SK-N-MC (cell line): ENCODE measurements around the gene PRKD1.

Experiments
- EZH2 ChIP-seq: fragments of 200-600 bp; sonication (generic); IDR thresholded peaks from one replicate; pipeline ENCODE4 v1.6.1; 2017; ENCODE audit warnings: antibody characterized with exemption
- FOXP2 ChIP-seq: optimal IDR thresholded peaks from 2 replicates; pipeline ENCODE3; 2011; ENCODE audit warnings: mild to moderate bottlenecking, moderate library complexity; ENCODE audit not compliant: insufficient read depth; ENCODE audit errors: extremely low read length, control extremely low read depth
- POLR2AphosphoS5 ChIP-seq: IDR thresholded peaks from 2 replicates; pipeline ENCODE4 v1.6.1; 2012; ENCODE audit warnings: mild to moderate bottlenecking, low read depth, low read length, borderline replicate concordance

DNA sequence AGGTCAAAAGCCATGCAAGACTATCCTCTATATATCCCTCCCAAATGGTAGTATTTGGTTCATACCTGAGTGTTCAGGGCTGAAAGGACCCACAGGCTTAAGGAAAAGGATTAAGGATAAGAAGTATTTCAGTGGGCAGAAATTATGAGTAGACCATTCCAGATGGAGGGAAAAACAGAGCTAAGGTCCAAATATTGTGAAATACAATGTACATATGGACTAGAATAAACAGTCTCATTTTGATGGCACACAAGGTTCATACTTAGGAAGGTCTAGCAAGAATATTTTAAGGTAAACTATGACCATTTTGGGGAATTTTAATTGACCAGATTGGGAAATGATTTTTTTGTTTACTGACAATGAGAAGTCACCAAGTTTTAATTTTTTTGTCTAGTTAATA, 124.6 kb downstream of the PRKD1 start:
- TF ChIP-seq EZH2 (no peak), POLR2AphosphoS5 (no peak), FOXP2 (no peak)
